Inferior parietal cortex (tissue), 1 donor: ENCODE results near the gene MRPL10.
"Not testable (repeated sequence)": the region's sequence is repeated elsewhere in the genome, so short reads cannot be mapped to it uniquely, and the experiment has no call there.

Experiments
- DNase-seq: peaks from one replicate; pipeline ENCODE4 v3.0.0-alpha.2; 2016; ENCODE audit errors: extremely low spot score

The MRPL10 gene

GRCh38 chr17:47792979-47793378 lies 38.4 kb downstream of the MRPL10 start:
- no peak for DNase-seq

- no peak for DNase-seq
Observed at GRCh38 chr17:47792457-47792856, 38.9 kb downstream of the MRPL10 start.

- no peak for DNase-seq
Observed at GRCh38 chr17:47791025-47791424, 40.3 kb downstream of the MRPL10 start.

- peak; percentile 23 for DNase-seq
Observed at GRCh38 chr17:47789611-47790561, 41.5 kb downstream of the MRPL10 start.

GRCh38 chr17:47785538-47786123 lies 45.7 kb downstream of the MRPL10 start:
- DNase-seq, result no peak

- no peak for DNase-seq
Observed at GRCh38 chr17:47781397-47781796, 49.9 kb downstream of the MRPL10 start.

GRCh38 chr17:47778184-47778635 lies 53.1 kb downstream of the MRPL10 start:
- DNase-seq, result no peak

- peak; percentile 40 for DNase-seq
Observed at GRCh38 chr17:47776330-47777197, 54.8 kb downstream of the MRPL10 start.

GRCh38 chr17:47774987-47775580 lies 56.3 kb downstream of the MRPL10 start:
- no peak for DNase-seq

- no peak for DNase-seq
Observed at GRCh38 chr17:47774331-47774730, 57.0 kb downstream of the MRPL10 start.

- not testable (repeated sequence) for DNase-seq
Observed at GRCh38 chr17:47773649-47774048, 57.7 kb downstream of the MRPL10 start.
